Activated T-cell treated with anti-CD3 and anti-CD28 coated beads for 24 hours (primary cell): ENCODE data around the gene ABCG2.

Experiments used
- DNase-seq: peaks from one replicate; pipeline ENCODE4 v3.0.0-alpha.2; 2020; ENCODE audit warnings: low read depth

The ABCG2 gene

DNA sequence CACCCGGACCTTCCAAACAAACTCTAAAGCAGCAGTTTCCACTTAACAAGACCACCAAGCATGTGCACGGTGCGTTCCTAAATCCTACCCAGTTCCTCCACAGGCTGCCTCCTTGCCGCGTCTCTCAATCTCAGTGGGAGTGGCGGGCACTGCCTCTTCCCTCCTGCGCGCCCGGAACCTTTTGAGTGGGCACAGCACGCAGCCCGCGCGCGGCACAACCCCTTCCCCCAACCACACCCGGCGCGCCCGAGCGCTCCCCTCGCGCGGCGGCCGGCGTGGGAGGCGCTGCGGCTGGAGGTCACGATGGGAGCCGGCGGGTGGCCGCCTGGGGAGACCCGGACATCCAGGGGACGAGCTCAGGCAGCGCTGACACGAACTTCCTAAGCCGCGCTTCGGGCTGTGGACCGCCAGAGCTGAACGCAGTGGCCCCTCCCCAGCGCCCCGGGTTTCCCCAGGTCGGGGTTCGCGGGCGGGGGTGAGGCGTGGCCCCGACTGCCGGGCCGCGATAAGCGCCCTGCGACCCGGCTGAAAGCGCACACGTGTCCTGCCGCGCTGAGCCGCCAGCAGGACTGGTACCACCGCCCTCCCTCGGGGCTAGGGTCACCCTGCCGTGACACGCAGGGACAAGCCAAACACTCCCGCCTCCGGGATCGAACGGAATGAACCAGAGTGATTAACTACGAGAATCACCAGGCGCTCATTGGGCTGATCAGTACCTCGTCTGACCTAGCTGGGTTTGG lies at the start of gene ABCG2:
TSS of gene ABCG2 (minus strand) at position 151 of the 740 bp plus-strand sequence. CDS start 18,644 bp downstream, outside the sequence.
- DNase-seq, result peak; percentile 25

DNA sequence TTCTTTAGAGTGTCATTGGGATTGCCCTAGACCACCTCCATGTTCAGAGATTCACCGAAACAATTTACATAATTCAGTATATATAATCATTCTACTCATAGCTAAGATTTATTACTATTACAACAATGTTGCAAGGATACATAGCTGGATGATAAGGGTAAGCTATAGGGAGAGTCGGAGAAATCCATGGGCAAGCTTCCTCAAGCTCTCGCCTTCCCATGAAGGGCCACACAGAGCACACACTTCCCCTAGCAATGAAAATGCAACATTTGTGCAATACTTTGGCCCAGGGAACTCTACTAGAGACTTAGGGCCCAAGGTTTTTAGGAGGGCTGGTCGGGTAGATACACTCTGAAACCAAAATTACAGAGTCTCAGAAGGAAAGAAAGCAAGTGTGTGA lies 49.7 kb upstream of the ABCG2 start:
- DNase-seq, result no peak

DNA sequence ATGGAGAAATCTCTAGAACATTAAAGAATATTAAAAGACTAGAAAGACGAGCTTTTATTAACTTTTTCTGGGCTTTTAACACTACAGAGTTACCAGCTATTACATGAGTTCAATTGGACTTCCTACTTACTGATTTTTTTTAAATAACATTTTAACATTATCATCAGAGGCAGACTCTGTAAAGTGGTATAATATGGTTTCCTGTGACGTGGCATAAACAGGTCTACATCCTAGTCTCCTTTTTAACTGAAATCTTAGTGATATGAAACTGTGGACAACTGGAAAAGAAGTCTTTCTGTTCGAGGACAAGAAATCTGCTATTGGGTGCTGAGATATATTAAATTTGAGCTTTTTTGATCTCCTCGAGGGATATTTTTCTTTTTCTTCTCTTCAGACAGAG lies 48.7 kb upstream of the ABCG2 start:
- DNase-seq, result no peak

DNA sequence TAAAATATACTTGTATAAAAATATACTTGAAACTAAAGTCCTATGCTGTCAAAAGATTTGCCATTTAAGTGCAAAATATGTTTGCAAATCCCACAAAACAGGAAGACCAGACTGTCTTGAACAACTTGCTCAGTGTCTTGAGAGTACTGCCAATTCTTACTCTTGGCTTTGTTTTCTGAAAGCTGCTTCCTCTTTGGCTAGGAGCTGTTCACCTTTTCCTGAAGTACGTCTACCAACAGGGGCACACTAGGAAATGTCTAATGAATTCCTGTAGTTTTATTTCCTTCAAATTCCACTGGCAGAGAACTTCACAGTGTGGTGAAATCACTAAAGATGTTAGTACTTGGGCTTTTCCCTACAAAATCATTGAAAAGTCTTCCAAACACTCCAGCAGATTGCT lies 46.4 kb upstream of the ABCG2 start:
- DNase-seq, result no peak

DNA sequence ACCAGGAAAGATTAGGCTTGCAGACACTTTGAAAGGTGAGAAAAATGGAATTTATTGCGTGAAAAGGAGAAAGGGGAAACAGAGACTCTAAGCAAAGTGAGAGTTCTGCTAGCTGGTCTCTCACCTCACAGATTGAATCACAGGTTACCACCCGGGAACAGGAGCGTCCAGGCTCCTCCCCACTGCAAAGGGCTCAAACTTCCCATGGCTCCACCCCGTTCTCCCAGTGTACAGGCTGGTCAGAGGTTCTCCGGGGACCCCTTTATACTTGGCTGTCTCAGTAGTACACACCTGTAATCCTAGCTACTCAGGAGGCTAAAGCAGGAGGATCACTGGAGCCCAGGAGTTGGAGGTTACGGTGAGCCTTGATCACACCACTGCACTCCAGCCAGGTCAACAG lies 44.0 kb upstream of the ABCG2 start:
- DNase-seq, result no peak

DNA sequence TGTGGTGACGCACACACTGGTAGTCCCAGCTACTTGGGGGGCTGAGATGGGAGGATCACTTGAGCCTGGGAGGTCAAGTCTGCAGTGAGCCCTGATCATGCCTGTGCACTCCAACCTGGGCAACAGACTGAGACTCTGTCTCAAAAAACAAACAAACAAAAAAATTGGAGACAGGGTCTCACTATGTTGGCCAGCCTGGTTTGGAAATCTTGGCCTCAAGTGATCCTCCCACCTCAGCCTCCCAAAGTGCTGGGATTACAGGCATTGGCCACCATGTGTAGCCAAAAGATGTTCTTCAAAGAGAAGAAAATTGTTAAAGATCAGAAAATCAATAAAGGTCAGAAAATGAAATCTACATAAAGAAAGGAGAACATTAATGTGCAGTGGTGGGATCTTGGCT lies 41.7 kb upstream of the ABCG2 start:
- no peak for DNase-seq

DNA sequence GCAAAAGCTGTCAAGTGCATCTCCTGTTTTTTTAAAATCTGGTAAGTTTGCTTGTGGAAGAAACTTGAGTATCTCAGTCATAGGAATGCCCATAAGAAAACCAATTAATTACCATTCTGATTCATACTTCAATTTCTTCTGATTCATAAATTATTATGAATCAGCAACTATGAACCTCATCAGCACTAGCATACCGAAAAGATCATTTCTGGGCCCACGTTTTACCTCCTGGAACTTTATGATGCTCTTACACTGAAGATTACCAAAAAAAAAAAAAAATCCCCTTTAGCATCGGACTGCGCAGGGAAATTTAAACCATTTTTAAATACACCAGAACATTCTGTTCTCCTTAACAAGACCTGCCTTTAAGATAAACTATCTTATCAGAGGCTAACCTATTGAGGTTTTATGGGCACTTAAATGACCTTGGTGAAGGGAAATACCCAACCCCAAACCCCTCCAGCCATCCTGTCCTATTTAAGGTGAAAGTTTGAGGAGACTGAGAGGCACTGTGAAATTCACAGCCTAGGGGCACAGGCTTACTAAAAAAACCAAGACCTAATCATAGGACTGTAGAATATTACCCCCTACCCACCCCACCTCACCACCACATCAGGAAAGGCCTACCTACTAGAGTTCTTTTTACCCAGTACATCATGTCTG lies 38.2 kb upstream of the ABCG2 start:
- no peak for DNase-seq

DNA sequence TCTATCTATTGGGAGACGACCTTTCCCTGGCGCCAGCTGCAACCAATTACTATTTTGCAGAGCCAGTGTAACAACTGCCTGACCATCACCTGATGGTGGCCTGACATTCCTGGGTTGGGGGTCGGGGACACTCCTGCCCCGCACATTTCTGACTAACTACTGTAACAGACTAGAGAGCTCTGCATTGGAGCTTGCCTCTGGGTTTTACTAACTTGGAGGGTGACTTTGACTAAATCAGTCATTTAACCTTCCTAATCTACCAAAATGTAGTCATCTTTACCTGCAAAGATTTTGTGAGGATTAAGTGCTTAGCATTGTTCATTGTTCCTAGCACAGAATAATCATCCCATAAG lies 37.5 kb upstream of the ABCG2 start:
- no peak for DNase-seq

DNA sequence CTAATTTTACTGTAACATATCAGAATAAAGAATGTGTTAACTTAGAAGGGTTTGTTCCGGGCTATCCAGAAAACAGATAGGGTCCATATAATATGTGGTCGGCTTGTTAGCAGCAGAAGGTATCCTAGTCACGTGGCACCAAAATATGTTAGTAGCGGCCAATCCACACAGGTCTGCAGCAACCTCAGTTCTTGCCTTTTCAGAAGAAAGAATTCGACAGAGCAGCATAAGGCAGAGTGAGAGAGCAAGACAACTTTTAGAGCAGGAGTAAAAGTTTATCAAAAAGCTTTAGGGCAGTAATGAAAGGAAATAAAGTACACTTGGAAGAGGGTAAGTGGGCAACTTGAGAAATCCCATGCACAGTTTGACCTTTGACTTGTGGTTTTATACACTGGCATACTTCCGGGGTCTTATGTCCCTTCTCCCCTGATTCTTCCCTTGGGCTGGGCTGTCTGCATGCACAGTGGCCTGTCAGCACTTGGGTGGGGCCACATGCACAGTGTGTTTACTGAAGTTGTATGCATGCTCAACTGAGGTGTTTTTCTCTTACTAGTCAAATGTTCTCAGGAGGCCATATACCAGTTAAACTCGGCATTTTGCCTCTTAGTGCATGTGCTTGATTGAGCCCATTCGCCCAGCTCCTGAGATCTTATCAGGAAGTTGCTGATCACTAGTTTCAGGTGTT lies 37.0 kb upstream of the ABCG2 start:
- DNase-seq, result no peak

DNA sequence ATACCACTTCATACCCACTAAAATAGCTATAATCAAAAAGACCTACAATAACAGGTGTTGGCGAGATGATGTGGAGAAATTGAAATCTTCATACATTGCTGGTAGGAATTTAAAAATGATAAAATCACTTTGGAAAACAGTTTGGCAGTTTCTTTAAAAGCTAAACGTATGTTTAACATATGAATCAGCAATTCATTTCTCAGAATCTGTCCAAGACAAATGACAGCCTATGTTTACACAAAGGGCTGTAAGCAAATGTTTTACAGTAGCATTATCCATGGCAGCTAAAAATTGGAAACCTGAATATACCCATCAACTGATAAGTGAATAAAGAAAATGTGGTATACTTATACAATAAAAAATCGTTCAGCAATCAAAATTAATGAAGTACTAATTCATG lies 33.0 kb upstream of the ABCG2 start:
- no peak for DNase-seq

DNA sequence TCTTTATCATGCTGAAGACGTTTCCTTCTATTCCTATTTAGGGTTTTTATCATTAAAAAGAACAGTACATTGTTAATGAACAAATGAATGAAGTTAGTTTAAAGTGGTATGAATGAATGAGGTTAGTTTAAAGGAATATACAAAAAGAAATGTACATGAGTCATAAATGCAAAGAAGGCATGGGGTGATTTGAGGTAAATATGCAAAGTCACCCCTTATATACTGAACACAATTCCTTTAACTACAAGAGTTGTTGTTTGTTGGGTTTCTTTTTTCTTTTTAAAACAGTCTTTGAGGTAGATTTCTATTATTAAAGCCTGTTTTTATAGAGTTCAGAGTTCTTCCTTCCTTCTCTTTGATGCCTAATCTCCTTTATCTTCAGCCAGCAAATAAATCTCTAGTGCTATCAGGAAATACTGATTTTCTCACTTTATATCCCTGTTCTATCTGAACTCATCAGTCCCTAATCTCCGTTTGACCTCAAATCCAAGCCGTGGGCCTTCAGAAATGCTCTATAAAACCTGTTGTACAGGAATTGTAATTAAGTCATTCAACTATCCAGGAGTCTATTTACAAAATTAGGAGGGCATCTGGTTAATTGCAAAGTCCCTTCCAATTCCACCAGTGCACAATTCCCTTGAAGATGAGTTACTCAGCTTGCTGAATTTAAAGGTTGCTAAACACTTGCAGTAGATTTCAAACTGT lies 31.6 kb upstream of the ABCG2 start:
- DNase-seq, result no peak

DNA sequence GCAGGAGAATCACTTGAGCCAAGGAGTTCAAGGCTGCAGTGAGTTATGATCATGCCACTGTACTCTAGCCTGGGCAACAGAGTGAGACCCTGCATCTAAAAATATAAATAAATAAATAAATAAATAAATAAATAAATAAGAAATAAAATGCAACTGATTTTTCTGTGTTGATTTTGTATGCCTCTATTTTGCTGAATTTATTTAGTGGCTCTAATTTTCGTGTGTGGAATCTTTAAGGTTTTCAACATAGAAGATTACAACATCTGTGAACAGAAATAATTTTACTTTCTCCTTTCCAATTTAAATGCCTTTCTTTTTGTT lies 30.9 kb upstream of the ABCG2 start:
- no peak for DNase-seq

DNA sequence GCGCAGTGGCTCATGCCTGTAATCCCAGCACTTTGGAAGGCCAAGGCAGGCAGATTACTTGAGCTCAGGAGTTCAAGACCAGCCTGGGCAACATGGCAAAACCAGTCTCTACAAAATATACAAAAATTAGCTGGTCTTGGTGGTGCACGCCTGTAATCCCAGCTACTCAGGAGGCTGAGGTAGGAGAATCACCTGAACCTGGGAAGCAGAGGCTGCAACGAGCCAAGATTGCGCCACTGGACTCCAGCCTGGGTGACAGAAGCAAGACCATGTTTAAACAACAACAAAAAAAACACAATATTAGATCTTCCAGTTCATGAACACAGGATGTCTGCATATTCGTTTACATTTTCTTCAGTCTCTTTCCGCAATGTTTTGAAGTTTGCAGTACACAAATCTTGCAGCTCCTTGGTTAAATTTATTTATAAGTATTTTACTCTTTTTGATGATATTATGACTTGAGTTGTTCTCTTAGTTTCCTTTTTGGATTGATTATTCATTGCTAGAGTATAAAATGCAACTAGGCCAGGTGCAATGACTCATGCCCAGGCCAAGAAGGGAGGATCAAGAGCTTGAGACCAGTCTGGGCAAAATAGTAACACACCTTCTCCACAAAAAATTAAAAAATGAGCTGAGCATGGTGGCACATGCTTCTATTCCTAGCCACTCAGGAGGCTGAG lies 30.4 kb upstream of the ABCG2 start:
- no peak for DNase-seq

DNA sequence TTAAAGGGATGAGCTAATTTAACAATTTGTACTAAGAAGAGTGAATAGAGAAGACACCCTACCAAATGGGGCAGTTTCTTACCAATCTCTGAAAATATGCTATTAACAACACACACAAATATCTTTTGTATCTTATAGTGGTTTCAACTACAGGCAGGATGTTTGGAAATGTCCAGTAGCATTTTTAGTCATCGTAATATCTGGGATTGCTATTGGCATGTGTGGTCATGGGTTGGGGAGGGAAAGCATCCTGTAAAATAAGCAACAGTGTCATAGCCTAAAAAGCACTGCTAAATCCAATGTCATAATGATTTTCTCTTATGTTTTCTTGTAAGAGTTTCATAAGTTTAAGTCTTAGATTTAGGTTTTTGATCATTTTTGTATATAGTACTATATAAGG lies 29.3 kb upstream of the ABCG2 start:
- no peak for DNase-seq

DNA sequence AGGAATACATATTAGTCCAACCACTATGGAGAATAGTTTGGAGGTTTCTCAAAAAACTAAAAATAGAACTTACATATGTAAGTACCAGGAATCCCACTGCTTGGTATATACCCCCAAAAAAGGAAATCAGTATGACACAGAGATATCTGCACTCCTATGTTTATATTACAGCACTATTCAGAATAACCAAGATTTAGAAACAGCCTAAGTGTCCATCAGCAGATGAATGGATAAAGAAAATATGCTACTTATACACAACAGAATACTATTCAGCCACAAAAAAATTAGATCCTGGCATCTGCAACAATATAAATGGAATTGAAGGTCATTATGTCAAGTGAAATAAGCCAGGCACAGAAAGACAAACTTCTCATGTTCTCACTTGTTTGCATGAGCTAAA lies 27.5 kb upstream of the ABCG2 start:
- no peak for DNase-seq

DNA sequence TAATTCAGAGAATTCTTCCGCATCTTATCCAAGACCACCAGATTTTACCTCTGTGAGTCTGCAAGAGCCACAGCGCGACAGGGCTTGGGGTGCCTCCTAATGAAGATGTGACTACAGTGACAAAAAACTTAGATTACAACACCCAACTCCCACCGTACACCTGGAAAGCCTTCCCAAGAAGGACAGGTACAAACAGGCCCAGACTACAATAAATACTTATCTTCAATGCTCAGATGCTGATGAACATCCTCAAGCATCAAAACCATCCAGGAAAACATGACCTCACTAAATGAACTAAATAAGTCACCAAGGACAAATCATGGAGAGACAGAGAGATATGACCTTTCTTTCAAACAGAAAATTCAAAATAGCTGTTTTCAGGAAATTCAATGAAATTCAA lies 20.8 kb upstream of the ABCG2 start:
- DNase-seq, result no peak

DNA sequence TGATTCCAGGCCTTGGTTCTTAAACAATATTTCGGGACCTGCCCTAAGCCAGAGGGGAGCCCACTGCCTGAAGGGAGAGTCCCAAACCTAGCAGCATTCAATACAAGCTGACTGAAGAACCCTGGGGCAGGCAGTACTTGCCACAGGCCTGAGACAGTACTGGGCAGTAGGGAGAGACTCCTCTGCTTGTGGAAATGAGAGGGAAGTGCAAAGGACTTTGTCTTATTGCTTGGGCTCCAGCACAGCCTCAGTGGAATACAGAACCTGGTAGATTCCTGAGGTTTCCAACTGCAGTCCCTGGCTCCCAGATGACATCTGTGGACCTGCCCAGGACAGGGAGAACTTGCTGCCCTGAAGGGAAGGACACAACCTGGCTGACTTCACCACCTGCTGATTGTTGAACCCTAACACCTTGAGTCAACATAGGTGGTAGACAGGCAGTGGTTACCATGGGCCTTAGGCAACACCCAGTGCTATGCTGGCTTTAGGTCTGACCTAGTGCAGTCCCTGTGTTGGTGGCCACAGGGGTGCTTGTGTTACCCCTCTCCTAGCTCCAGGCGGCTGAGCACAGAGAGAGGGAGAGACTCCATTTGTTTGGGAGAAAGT lies 20.3 kb upstream of the ABCG2 start:
- no peak for DNase-seq

DNA sequence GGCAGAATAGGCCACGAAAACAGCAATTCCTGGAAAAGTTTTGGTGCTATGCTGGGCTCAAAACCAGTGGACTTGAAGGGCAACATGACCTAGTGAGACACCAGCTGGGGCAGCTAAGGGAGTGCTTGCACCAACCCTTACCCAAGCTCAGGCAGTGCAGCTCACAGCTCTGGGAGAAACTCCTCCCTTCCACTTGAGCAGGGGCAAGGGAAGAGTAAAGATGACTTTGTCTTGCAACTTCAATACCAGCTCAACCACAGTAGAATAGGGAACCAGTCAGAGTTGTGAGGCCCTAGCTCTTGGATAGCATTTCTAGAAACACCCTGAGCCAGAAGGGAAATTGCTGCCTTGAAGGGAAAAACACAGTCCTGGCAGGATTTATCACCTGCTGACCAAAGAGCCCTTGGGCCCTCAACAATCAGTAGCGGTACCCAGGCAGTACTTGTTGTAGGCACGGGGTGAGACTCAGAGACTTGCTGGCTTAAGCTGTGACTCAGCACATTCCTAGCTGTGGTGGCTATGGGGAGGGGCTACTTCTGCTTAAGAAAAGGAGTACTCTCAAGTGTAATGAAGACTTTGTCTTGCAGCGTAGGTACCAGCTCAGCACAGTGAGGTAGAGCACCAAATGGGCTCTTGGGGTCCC lies 19.7 kb upstream of the ABCG2 start:
- no peak for DNase-seq

DNA sequence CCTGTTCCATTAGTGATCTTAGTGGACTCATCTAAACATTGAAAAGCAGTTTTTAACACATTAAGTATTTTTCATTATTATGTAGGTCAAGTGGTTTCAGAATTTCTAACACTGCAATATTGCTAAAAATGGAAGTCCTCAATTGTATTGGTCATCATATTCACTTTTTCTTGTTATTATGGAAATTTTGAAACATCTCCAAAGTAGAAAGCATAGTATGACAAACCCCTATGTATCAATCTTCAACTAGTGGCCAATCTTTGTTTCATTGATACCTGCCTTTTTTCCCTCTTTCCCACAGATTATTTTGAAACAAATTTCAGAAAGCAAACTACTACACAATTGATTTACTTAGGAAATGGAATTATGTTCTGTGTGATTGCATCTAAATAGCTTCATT lies 14.5 kb upstream of the ABCG2 start:
- DNase-seq, result no peak

DNA sequence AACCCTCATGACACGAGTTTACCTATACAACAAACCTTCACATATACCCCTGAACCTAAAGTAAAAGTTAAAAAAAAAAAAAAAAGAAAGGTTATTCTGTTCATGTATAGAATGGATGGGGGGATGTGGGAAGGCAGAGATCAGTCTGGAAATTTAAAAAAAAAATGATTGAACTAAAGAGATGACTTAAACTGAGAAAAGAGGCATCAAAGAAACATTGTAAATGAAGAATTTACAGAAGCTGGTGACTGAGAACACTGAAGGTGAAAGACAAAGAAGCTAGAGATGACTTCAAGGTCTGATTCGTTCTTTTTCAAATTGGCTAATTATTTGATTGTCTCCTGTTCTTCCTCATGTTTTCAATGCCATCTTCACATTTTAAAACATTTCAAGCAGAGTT lies 12.8 kb upstream of the ABCG2 start:
- DNase-seq, result no peak

DNA sequence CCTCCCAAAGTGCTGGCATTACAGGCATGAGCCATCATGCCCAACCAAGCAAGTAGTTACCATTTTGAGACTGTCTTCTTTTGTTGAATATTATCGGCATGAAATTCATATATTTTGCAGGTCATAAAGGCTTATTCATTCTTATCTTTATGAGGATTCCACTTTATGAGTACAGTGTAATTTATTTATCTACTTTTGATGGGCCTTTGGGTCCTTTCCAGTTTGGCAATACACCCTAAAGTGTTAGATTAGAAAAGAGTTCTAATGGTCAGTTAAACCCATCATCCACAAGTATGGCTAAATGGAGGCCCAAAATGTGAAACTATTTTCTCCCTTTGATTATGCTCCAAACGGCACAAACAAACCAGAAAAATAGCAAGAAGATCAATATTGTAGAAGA lies 10.9 kb upstream of the ABCG2 start:
- no peak for DNase-seq

DNA sequence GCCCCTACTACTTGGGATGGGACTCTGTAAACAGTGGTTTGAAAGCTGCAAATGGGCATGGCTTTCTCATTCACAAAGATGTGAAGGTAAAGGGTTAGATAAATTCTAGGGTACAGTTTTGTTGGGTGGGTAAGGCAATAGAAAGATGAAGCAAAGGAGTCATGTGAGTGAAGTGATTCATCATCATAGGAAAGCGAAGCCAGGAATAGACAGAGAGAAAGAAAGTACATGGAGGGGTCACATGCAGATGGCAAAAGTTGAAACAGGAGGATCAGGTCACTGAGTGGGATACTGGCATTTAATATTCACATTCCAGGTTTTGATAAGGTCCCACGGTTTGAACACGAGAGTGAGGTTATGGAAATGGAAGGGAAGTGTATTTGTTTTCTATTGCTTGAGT lies 8.2 kb upstream of the ABCG2 start:
- no peak for DNase-seq
